ENCODE results near the gene POLR2C. TPM values are rescaled to one million over a fixed set of nuclear protein-coding genes. Genes with fewer than 3 reads are reported as not detected.

The POLR2C gene
- total RNA-seq, 2 donors from 2014 or later: 110 to 130 TPM

- H3K9me3 ChIP-seq: no peaks in the 10 kb centered on the region
- ATAC-seq (ENCODE audit: insufficient number of reproducible peaks, low FRiP score, low read depth) (no peak), DNase-seq (ENCODE audit: low spot score) (no peak)
- no peak for TF ChIP-seq CTCF (IDR thresholded peaks at IDR 0.05)
- no peak overlapping the region for H3K4me3 ChIP-seq
- H3K36me3 ChIP-seq: peaks cover 54% of the 10 kb centered on the region
- H3K27me3 ChIP-seq (replicated peaks; ENCODE audit: insufficient read depth): no peaks in the 10 kb centered on the region
- H3K4me1 ChIP-seq (ENCODE audit: control insufficient read depth in 1 of 2, low read depth in 2 of 2): no peaks in the 10 kb centered on the region
- no peak overlapping the region for H3K27ac ChIP-seq
Measured at GRCh38 chr16:57514791-57515600, 52.5 kb downstream of the POLR2C start.

- ATAC-seq (ENCODE audit: insufficient number of reproducible peaks, low FRiP score, low read depth) (no peak), DNase-seq (ENCODE audit: low spot score) (no peak)
- no peak overlapping the region for H3K4me3 ChIP-seq
- TF ChIP-seq CTCF (IDR thresholded peaks at IDR 0.05): no peak
- H3K9me3 ChIP-seq: no peaks in the 10 kb centered on the region
- H3K4me1 ChIP-seq (ENCODE audit: control insufficient read depth in 1 of 2, low read depth in 2 of 2): no peaks in the 10 kb centered on the region
- H3K36me3 ChIP-seq: peaks cover 58% of the 10 kb centered on the region
- no peaks in the 10 kb centered on the region for H3K27me3 ChIP-seq (replicated peaks; ENCODE audit: insufficient read depth)
- no peak overlapping the region for H3K27ac ChIP-seq
Measured at GRCh38 chr16:57516176-57516725, 53.8 kb downstream of the POLR2C start.

- Histone ChIP-seq H3K4me3 (no peak overlapping the region), H3K4me1 (ENCODE audit: control insufficient read depth in 1 of 2, low read depth in 2 of 2) (no peaks in the 10 kb centered on the region), H3K27me3 (replicated peaks; ENCODE audit: insufficient read depth) (no peaks in the 10 kb centered on the region), H3K27ac (no peak overlapping the region), H3K9me3 (no peaks in the 10 kb centered on the region), H3K36me3 (peaks cover 58% of the 10 kb centered on the region)
- ATAC-seq (ENCODE audit: insufficient number of reproducible peaks, low FRiP score, low read depth) (no peak), DNase-seq (ENCODE audit: low spot score) (no peak)
- TF ChIP-seq CTCF (IDR thresholded peaks at IDR 0.05): no peak
Measured at GRCh38 chr16:57516773-57517172, 54.3 kb downstream of the POLR2C start.

GRCh38 chr16:57517397-57518367 lies 55.2 kb downstream of the POLR2C start:
- Histone ChIP-seq H3K9me3 (no peaks in the 10 kb centered on the region), H3K36me3 (peaks cover 55% of the 10 kb centered on the region), H3K27ac (no peak overlapping the region), H3K4me3 (no peak overlapping the region), H3K27me3 (replicated peaks; ENCODE audit: insufficient read depth) (no peaks in the 10 kb centered on the region), H3K4me1 (ENCODE audit: control insufficient read depth in 1 of 2, low read depth in 2 of 2) (no peaks in the 10 kb centered on the region)
- DNase-seq (ENCODE audit: low spot score) (no peak), ATAC-seq (ENCODE audit: insufficient number of reproducible peaks, low FRiP score, low read depth) (no peak)
- no peak for TF ChIP-seq CTCF (IDR thresholded peaks at IDR 0.05)

GRCh38 chr16:57518520-57518919 lies 56.0 kb downstream of the POLR2C start:
- peaks cover 51% of the 10 kb centered on the region for H3K36me3 ChIP-seq
- DNase-seq (ENCODE audit: low spot score) (no peak), ATAC-seq (ENCODE audit: insufficient number of reproducible peaks, low FRiP score, low read depth) (no peak)
- no peaks in the 10 kb centered on the region for H3K9me3 ChIP-seq
- H3K4me3 ChIP-seq: no peak overlapping the region
- no peak overlapping the region for H3K27ac ChIP-seq
- peaks cover 0 to 2% of the 10 kb centered on the region in 2 donors for H3K4me1 ChIP-seq (ENCODE audit: control insufficient read depth in 1 of 2, low read depth in 2 of 2)
- no peak for TF ChIP-seq CTCF (IDR thresholded peaks at IDR 0.05)
- no peaks in the 10 kb centered on the region for H3K27me3 ChIP-seq (replicated peaks; ENCODE audit: insufficient read depth)
